K562 (cell line): ENCODE measurements around the gene MIB2. TPM values are rescaled to one million over a fixed set of nuclear protein-coding genes. Genes with fewer than 3 reads are reported as not detected.
A peak's percentile ranks its signal among the peaks of the same experiment; 100 is the strongest.

Experiments
- ATAC-seq: fragments of 200-7000 bp; cut with Tn5 transposase; 3 replicates; pipeline ENCODE4 v1.9.1; 2020; ENCODE audit warnings: moderate library complexity
- BruUV-seq: library from RNA; stranded (reverse); fragments of 400-500 nt; replicated peaks from 2 replicates; lab custom pipeline; 2021; lab: Mats Ljungman, UMichigan
- CTCF ChIA-PET: fragments of 300-600 bp; formaldehyde crosslinking; extraction: SDS; loops from one replicate; lab custom pipeline; 2021; ENCODE audit warnings: low intra/inter-chr PET ratio; lab: Yijun Ruan, JAX
- POLR2A ChIA-PET: fragments of 300-600, 350-650 bp; sonication (Branson Sonifier 250); formaldehyde crosslinking; extraction: SDS; loops from one replicate; lab custom pipeline; 2021; ENCODE audit warnings: antibody characterized with exemption, inconsistent platforms; lab: Yijun Ruan, JAX
- DNase-seq, 4 experiments: peaks; one replicate each; pipeline versions ENCODE4 v3.0.0 to v3.0.0-alpha.2; 2011 to 2018; ENCODE audit warnings: low spot score in 3 of 4, mixed read lengths in 3 of 4; ENCODE audit errors: extremely low read depth in 1 of 4
- FAIRE-seq: peaks from 2 replicates; lab custom pipeline; 2011; peaks lifted over from hg19 to GRCh38; lab: Jason Lieb, UNC
- H2AFZ ChIP-seq: 2 replicates; pipeline ENCODE4 v1.6.0; 2011; ENCODE audit warnings: low read depth, low read length, control low read depth, inconsistent platforms
- H3K27ac ChIP-seq: fragments of 200-600 bp; 3 replicates; pipeline ENCODE4 v1.8.0; 2011; ENCODE audit warnings: low read depth, mild to moderate bottlenecking, control low read depth, inconsistent platforms, low read length, moderate library complexity, mixed read lengths; ENCODE audit errors: extremely low read depth
- H3K27me3 ChIP-seq, 2 experiments: fragments of 300-600 bp in 1 of 2; 2 replicates in 1 of 2; 3 replicates in 1 of 2; pipeline versions ENCODE4 v1.6.0 to v1.8.0; 2011; ENCODE audit warnings: inconsistent platforms in 2 of 2, low read length in 2 of 2, mild to moderate bottlenecking in 1 of 2, mixed read lengths in 1 of 2, moderate library complexity in 1 of 2; ENCODE audit not compliant: control insufficient read depth in 2 of 2, insufficient read depth in 2 of 2
- H3K36me3 ChIP-seq: fragments of 300-600 bp; 3 replicates; pipeline ENCODE4 v1.8.0; 2011; ENCODE audit warnings: mild to moderate bottlenecking, low read length, inconsistent platforms; ENCODE audit not compliant: control insufficient read depth, insufficient read depth
- H3K4me1 ChIP-seq, 2 experiments: fragments of 200-600 bp in 1 of 2; replicated peaks in 1 of 2; 2 replicates in 1 of 2; 3 replicates in 1 of 2; pipeline versions ENCODE4 v1.5.1 to v1.8.0; 2011; ENCODE audit warnings: inconsistent platforms in 2 of 2, low read length in 2 of 2, mild to moderate bottlenecking in 1 of 2, mixed read lengths in 1 of 2, moderate library complexity in 1 of 2; ENCODE audit not compliant: control insufficient read depth in 2 of 2, insufficient read depth in 2 of 2
- H3K4me2 ChIP-seq: 2 replicates; pipeline ENCODE4 v1.6.1; 2011; ENCODE audit warnings: low read length, control low read depth, inconsistent platforms, mixed read lengths; ENCODE audit not compliant: insufficient read depth
- H3K4me3 ChIP-seq: fragments of 200-600 bp; sonication (generic), shearing (Covaris generic); 2 replicates; pipeline ENCODE4 v1.5.1; 2016; ENCODE audit warnings: control low read depth, inconsistent platforms
- H3K79me2 ChIP-seq: fragments of 200-600 bp; 3 replicates; pipeline ENCODE4 v1.8.0; 2011; ENCODE audit warnings: low read length, inconsistent platforms; ENCODE audit not compliant: control insufficient read depth, insufficient read depth
- H3K9ac ChIP-seq, 2 experiments: 2 replicates each; pipeline versions ENCODE4 v1.6.0 to v1.6.1; 2011; ENCODE audit warnings: low read depth in 2 of 2, low read length in 2 of 2, control low read depth in 1 of 2, inconsistent platforms in 1 of 2, mild to moderate bottlenecking in 1 of 2, mixed read lengths in 1 of 2; ENCODE audit not compliant: insufficient read depth in 1 of 2
- H3K9me1 ChIP-seq: one replicate; pipeline ENCODE4 v1.6.0; 2011; ENCODE audit warnings: inconsistent platforms, mild to moderate bottlenecking, low read length, moderate library complexity; ENCODE audit not compliant: control insufficient read depth, insufficient read depth
- H3K9me3 ChIP-seq: replicated peaks from 2 replicates; pipeline ENCODE4 v1.5.1; 2011; ENCODE audit warnings: low read depth, low read length, inconsistent platforms; ENCODE audit not compliant: control insufficient read depth, insufficient read depth
- H4K20me1 ChIP-seq: replicated peaks from 2 replicates; pipeline ENCODE4 v1.6.1; 2011; ENCODE audit warnings: low read length, inconsistent platforms, mixed read lengths; ENCODE audit not compliant: control insufficient read depth, insufficient read depth
- BCL6 ChIP-seq: fragments of 250-450 bp; sonication (Bioruptor Pico); IDR thresholded peaks from 2 replicates; pipeline ENCODE4 v1.4.0; 2020
- BDP1 ChIP-seq: IDR thresholded peaks from 3 replicates; pipeline ENCODE4 v1.6.1; 2011; ENCODE audit not compliant: insufficient read length, insufficient read depth
- CHD1 ChIP-seq: fragments of 200-600 bp; sonication (generic); IDR thresholded peaks from one replicate; pipeline ENCODE4 v1.6.1; 2012; ENCODE audit warnings: mild to moderate bottlenecking, moderate library complexity, low read length, inconsistent platforms
- CLOCK ChIP-seq: fragments of 250-450 bp; sonication (Bioruptor Pico); IDR thresholded peaks from 2 replicates; pipeline ENCODE4 v1.4.0; 2020; ENCODE audit warnings: mild to moderate bottlenecking, moderate library complexity, borderline replicate concordance
- FOXM1 ChIP-seq, 2 experiments: fragments of 450-650 bp in 1 of 2; sonication (generic) in 1 of 2; formaldehyde crosslinking in 1 of 2; IDR thresholded peaks; 2 replicates each; pipeline versions ENCODE4 v1.6.1 to v1.9.0; 2017 to 2022; ENCODE audit warnings: low read depth in 2 of 2, mild to moderate bottlenecking in 2 of 2, missing genetic modification reagents in 1 of 2, moderate library complexity in 1 of 2
- GATAD2A ChIP-seq: fragments of 450-650 bp; IDR thresholded peaks from 2 replicates; pipeline ENCODE4 v1.6.1; 2017
- IRF2 ChIP-seq: sonication (generic); formaldehyde crosslinking; IDR thresholded peaks from 2 replicates; pipeline ENCODE4 v1.8.1; 2022; ENCODE audit warnings: mild to moderate bottlenecking, missing genetic modification reagents
- KAT2B ChIP-seq: IDR thresholded peaks from one replicate; pipeline ENCODE4 v1.6.1; 2012; ENCODE audit warnings: low read depth, mild to moderate bottlenecking, control low read depth, inconsistent platforms, low read length, moderate library complexity
- MNT ChIP-seq, 2 experiments: fragments of 450-650 bp; conservative IDR thresholded peaks; 2 replicates each; pipeline ENCODE4 v1.6.1; 2017; ENCODE audit warnings: mild to moderate bottlenecking in 2 of 2, moderate library complexity in 2 of 2
- NEUROD1 ChIP-seq: fragments of 150-350 bp; IDR thresholded peaks from 2 replicates; pipeline ENCODE4 v1.6.1; 2014; ENCODE audit warnings: borderline replicate concordance, low read length, low read depth; ENCODE audit not compliant: partially characterized antibody
- SP1 ChIP-seq: sonication (generic); formaldehyde crosslinking; IDR thresholded peaks from 2 replicates; pipeline ENCODE4 v1.8.1; 2022; ENCODE audit warnings: mild to moderate bottlenecking, missing genetic modification reagents
- TAF7 ChIP-seq: fragments of 450-650 bp; IDR thresholded peaks from 2 replicates; pipeline ENCODE4 v1.6.1; 2016; ENCODE audit warnings: missing genetic modification characterization, missing compliant biosample characterization
- ZNF121 ChIP-seq: sonication (generic); formaldehyde crosslinking; conservative IDR thresholded peaks from 2 replicates; pipeline ENCODE4 v1.8.0; 2022; ENCODE audit warnings: missing genetic modification reagents
- ZNF134 ChIP-seq: fragments of 250-450 bp; sonication (Bioruptor Pico); conservative IDR thresholded peaks from 2 replicates; pipeline ENCODE4 v1.4.0; 2020
- ZNF274 ChIP-seq: IDR thresholded peaks from 2 replicates; pipeline ENCODE4 v1.6.1; 2011; ENCODE audit warnings: low read depth, mild to moderate bottlenecking, low read length, moderate library complexity, borderline replicate concordance
- ZNF57 ChIP-seq: fragments of 450-650 bp; formaldehyde crosslinking; IDR thresholded peaks from 2 replicates; pipeline ENCODE4 v1.4.0; 2020; ENCODE audit warnings: mild to moderate bottlenecking, moderate library complexity
- ZNF583 ChIP-seq: fragments of 250-450 bp; sonication (Bioruptor Pico); IDR thresholded peaks from 2 replicates; pipeline ENCODE4 v1.4.0; 2020
- ZNF695 ChIP-seq: fragments of 450-650 bp; formaldehyde crosslinking; IDR thresholded peaks from 2 replicates; pipeline ENCODE4 v1.4.0; 2020; ENCODE audit warnings: mild to moderate bottlenecking, moderate library complexity
- ZNF75A ChIP-seq: fragments of 450-650 bp; formaldehyde crosslinking; IDR thresholded peaks from 2 replicates; pipeline ENCODE4 v1.4.0; 2020; ENCODE audit warnings: mild to moderate bottlenecking
- WGBS: fragments of 100-300 bp; shearing (Covaris generic); methylation state at CpG from one replicate; pipeline ENCODE4 v1.1.6; 2016; ENCODE audit warnings: low coverage, mixed read lengths; ENCODE audit not compliant: insufficient coverage; ENCODE audit errors: missing lambda C conversion rate; 5-methylcytosine and 5-hydroxymethylcytosine counted together
- in situ Hi-C: fragments of 300-500 bp; cut with MboI; formaldehyde crosslinking; loops from 4 replicates; pipeline ENCODE4 v1.15.0; 2018; ENCODE audit warnings: inconsistent platforms, mixed read lengths
- intact Hi-C: fragments of 100-400 bp; cut with micrococcal nuclease; formaldehyde crosslinking; loops from 2 replicates; pipeline ENCODE4 v1.14.2; 2022
- polyA plus RNA-seq, 8 experiments: library from polyadenylated mRNA; depleted of rRNA in 4 of 8; stranded (reverse) in 5 of 8; unstranded in 3 of 8; fragments of >200 nt; fragmentation: Nextera tagmentation in 2 of 8; fragmentation: Illumina TruSeq in 1 of 8; extraction: Ambion mirVana in 2 of 8; extraction: Trizol in 1 of 8; gene quantifications; 2 replicates each; pipeline versions ENCODE4 v1.2.1 to v1.2.3, GENCODE V29; 2011 to 2014; ENCODE audit warnings: inconsistent platforms in 1 of 8, missing spikeins in 1 of 8
- total RNA-seq, 7 experiments: library from RNA; depleted of rRNA in 6 of 7; stranded (reverse); fragments of >200 nt in 6 of 7; fragmentation: Illumina TruSeq in 2 of 7; extraction: Trizol in 2 of 7; gene quantifications; 2 replicates each; pipeline versions ENCODE4 v1.2.1 to v1.2.3, GENCODE V29; 2011 to 2021; ENCODE audit warnings: low replicate concordance in 1 of 7

MIB2 gene
- total and polyA plus RNA-seq, 9 of the 15 experiments (the other 6 are each of a cell fraction or from before 2014, with no cell fraction given) = 0.04 to 17.0 (median 4.9) TPM; not detected in 1

GRCh38 chr1:1627261-1627828 lies 12.0 kb downstream of the MIB2 start:
- no TSS peak for BruUV-seq
- Histone ChIP-seq H3K9ac (peak overlapping the region in 1 of 2 experiments; percentile 84; a peak in 2 of 4 replicates), H4K20me1 (no peaks in the 10 kb centered on the region), H2AFZ (no peak overlapping the region), H3K4me3 (no peak overlapping the region), H3K9me3 (no peaks in the 10 kb centered on the region), H3K27me3 (no peaks in the 10 kb centered on the region), H3K4me1 (peaks cover 0 to 71% of the 10 kb centered on the region in 2 experiments; a peak in 3 of 5 replicates), H3K27ac (no peak overlapping the region), H3K9me1 (no peaks in the 10 kb centered on the region), H3K36me3 (no peaks in the 10 kb centered on the region), H3K4me2 (no peak overlapping the region; the same call in 1 of the 2 replicates), H3K79me2 (no peaks in the 10 kb centered on the region)
- in situ Hi-C loops (no loop called here), intact Hi-C loops (no loop called here)
- ChIA-PET POLR2A (no interaction called here), CTCF (no interaction called here)
- 30% methylated on average over 37 of the region's 37 CpGs for WGBS
- TF ChIP-seq BDP1 (no peak), ZNF274 (no peak), BCL6 (no peak), MNT (conservative IDR thresholded peaks at IDR 0.05) (no peak), NEUROD1 (no peak), CLOCK (no peak), ZNF695 (CRISPR knock-in tag) (no peak), IRF2 (CRISPR knock-in tag) (no peak), ZNF75A (CRISPR knock-in tag) (no peak), CHD1 (no peak), GATAD2A (no peak), SP1 (CRISPR knock-in tag) (no peak), ZNF121 (CRISPR knock-in tag) (no peak), ZNF57 (CRISPR knock-in tag) (no peak), TAF7 (no peak), FOXM1 (IDR thresholded peaks at IDR 0.05; ENCODE audit: low read depth) (no peak), FOXM1 (CRISPR knock-in tag; IDR thresholded peaks at IDR 0.05; ENCODE audit: low read depth) (no peak), ZNF583 (CRISPR knock-in tag) (no peak), ZNF134 (CRISPR knock-in tag) (no peak), KAT2B (no peak)
- ATAC-seq (peak; percentile 68), FAIRE-seq (no peak), DNase-seq (no peak)
